Activated CD4-positive, alpha-beta T cell treated with anti-CD3 and anti-CD28 coated beads for 4 hours (primary cell): ENCODE measurements around the gene GBE1.
A peak's percentile ranks its signal among the peaks of the same experiment; 100 is the strongest.

Experiments
- DNase-seq, 2 donors: peaks; one replicate each; pipeline ENCODE4 v3.0.0-alpha.2; 2020

Gene GBE1

GRCh38 chr3:81601707-81602305, 159.6 kb downstream of the GBE1 start:
- DNase-seq = no peak

- no peak for DNase-seq
Observed at GRCh38 chr3:81592101-81592500, 169.3 kb downstream of the GBE1 start.

- no peak for DNase-seq
Observed at GRCh38 chr3:81585937-81586336, 175.5 kb downstream of the GBE1 start.

- DNase-seq = no peak
Observed at GRCh38 chr3:81585056-81585455, 176.4 kb downstream of the GBE1 start.

GRCh38 chr3:81581966-81582599, 179.4 kb downstream of the GBE1 start:
- peak in 1 of 2 donors; percentile 2 for DNase-seq

- no peak for DNase-seq
Observed at GRCh38 chr3:81580355-81580754, 181.1 kb downstream of the GBE1 start.

GRCh38 chr3:81579744-81580143, 181.7 kb downstream of the GBE1 start:
- no peak for DNase-seq

- DNase-seq = no peak
Observed at GRCh38 chr3:81572201-81572756, 189.2 kb downstream of the GBE1 start.

- DNase-seq = no peak
Observed at GRCh38 chr3:81568378-81568777, 193.1 kb downstream of the GBE1 start.

GRCh38 chr3:81565041-81565440, 196.4 kb downstream of the GBE1 start:
- no peak for DNase-seq

GRCh38 chr3:81558106-81558505, 203.3 kb downstream of the GBE1 start:
- DNase-seq = no peak

- no peak for DNase-seq
Observed at GRCh38 chr3:81554801-81555200, 206.6 kb downstream of the GBE1 start.

GRCh38 chr3:81554388-81554787, 207.1 kb downstream of the GBE1 start:
- no peak for DNase-seq

GRCh38 chr3:81550415-81550814, 211.0 kb downstream of the GBE1 start:
- DNase-seq = no peak

- DNase-seq = no peak
Observed at GRCh38 chr3:81549831-81550230, 211.6 kb downstream of the GBE1 start.

GRCh38 chr3:81549388-81549787, 212.1 kb downstream of the GBE1 start:
- DNase-seq = no peak

- DNase-seq = no peak
Observed at GRCh38 chr3:81545572-81545971, 215.9 kb downstream of the GBE1 start.

- DNase-seq = no peak
Observed at GRCh38 chr3:81544385-81544784, 217.1 kb downstream of the GBE1 start.

GRCh38 chr3:81540787-81541186, 220.7 kb downstream of the GBE1 start:
- no peak for DNase-seq

- no peak for DNase-seq
Observed at GRCh38 chr3:81531846-81532245, 229.6 kb downstream of the GBE1 start.

GRCh38 chr3:81531263-81531662, 230.2 kb downstream of the GBE1 start:
- DNase-seq = no peak

- no peak for DNase-seq
Observed at GRCh38 chr3:81530180-81530939, 231.1 kb downstream of the GBE1 start.

- DNase-seq = no peak
Observed at GRCh38 chr3:81521855-81522254, 239.6 kb downstream of the GBE1 start.

- DNase-seq = no peak
Observed at GRCh38 chr3:81518945-81519344, 242.5 kb downstream of the GBE1 start.
